AG10803 (cell line): ENCODE measurements around the gene MRPL50.

Experiments
- DNase-seq: peaks from one replicate; pipeline ENCODE4 v3.0.0; 2010; ENCODE audit warnings: low read depth
- H3K4me3 ChIP-seq: 2 replicates; pipeline ENCODE4 v1.5.1; 2011; ENCODE audit warnings: mild to moderate bottlenecking, low read length, control low read depth
- CTCF ChIP-seq: conservative IDR thresholded peaks from 2 replicates; pipeline ENCODE4 v1.5.1; 2011; ENCODE audit warnings: mild to moderate bottlenecking, low read length, control low read depth, inconsistent platforms

MRPL50 gene

DNA sequence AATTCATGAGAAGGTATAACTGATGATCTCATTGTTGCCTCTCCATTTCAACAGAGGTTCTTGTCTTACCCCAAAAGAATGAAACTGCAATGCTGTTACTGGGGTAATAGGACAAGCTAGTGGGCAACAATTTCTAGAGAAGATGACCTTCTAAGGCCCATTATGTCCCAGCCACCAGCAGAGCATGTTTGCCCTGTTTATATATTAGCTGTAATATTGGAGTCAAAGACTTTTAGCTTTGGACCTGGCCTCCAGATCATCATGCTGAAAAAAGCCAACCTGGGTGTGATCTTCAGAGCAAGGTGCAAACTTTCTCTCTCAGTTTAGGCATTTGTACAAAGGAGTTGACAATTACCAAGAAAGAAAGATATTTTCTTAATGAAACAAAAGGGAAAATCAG is 33.8 kb upstream of the MRPL50 start:
- no peak for TF ChIP-seq CTCF
- DNase-seq = no peak
- no peak overlapping the region for H3K4me3 ChIP-seq

DNA sequence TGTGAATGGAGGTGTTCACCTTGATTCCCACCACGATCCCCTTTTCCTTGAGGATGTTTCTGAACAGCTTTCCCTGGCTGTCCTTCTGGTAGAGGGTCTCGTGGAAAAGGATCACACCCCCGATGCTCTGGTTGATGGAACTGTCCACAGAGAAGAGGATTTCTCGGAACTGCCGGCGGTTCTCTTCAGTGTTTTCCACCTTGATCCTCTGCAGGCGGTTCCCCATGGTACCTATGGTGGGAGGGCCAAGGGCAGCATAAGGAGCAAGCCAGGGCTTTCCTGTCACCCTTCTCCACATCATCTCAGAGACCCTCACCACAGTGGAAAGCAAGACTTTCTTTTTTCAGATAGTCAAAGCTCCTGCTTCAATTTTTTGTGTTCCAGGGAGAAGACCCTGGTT is 31.3 kb upstream of the MRPL50 start:
- TF ChIP-seq CTCF = no peak
- no peak overlapping the region for H3K4me3 ChIP-seq
- no peak for DNase-seq

GRCh38 chr9:101428909-101429308 is 30.5 kb upstream of the MRPL50 start:
- H3K4me3 ChIP-seq = no peak overlapping the region
- DNase-seq = no peak
- TF ChIP-seq CTCF = no peak

GRCh38 chr9:101427957-101428655 is 29.7 kb upstream of the MRPL50 start:
- no peak overlapping the region for H3K4me3 ChIP-seq
- no peak for TF ChIP-seq CTCF
- no peak for DNase-seq

- no peak for TF ChIP-seq CTCF
- no peak for DNase-seq
- no peak overlapping the region for H3K4me3 ChIP-seq
These were observed 28.9 kb upstream of the MRPL50 start for GRCh38 chr9:101427358-101427757.

- no peak for TF ChIP-seq CTCF
- H3K4me3 ChIP-seq = no peak overlapping the region
- DNase-seq = no peak
These were observed 23.2 kb upstream of the MRPL50 start for GRCh38 chr9:101421653-101422065.

DNA sequence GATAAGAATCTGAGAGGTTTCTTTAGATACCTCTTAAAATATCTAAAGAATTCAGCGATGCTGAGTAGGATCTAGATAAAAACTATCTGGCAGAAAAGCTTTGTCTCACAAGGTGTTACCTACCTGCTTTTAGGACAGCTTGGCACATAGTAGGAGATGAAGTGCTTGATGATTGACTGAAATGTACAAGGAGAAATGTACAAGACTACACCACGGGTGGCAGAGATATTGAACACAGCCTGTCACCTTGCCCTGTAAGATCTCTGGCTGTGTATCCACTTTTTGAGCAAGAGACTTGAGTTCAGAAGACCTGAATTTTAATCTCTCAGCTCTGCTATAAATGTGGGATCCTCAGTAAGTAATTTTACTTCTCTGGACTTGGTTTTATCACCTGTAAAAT is 21.4 kb upstream of the MRPL50 start:
- no peak for DNase-seq
- TF ChIP-seq CTCF = no peak
- H3K4me3 ChIP-seq = no peak overlapping the region
